Measurements from ENCODE around the gene OR52E2.
"Not testable (repeated sequence)": the region's sequence is repeated elsewhere in the genome, so short reads cannot be mapped to it uniquely, and the experiment has no call there.

Gene OR52E2

GRCh38 chr11:5059391-5059790 lies at the start of gene OR52E2:
Gene OR52E2 (minus strand): TSS chr11:5059627. CDS start chr11:5059627, 0 bp downstream.
- DNase-seq = no peak

GRCh38 chr11:5107285-5107684 lies 47.9 kb upstream of the OR52E2 start:
- DNase-seq = no peak

GRCh38 chr11:5103066-5103465 lies 43.6 kb upstream of the OR52E2 start:
- no peak for DNase-seq

GRCh38 chr11:5102246-5102645 lies 42.8 kb upstream of the OR52E2 start:
- DNase-seq = no peak

- DNase-seq = no peak
Measured at GRCh38 chr11:5096011-5096410, 36.6 kb upstream of the OR52E2 start.

GRCh38 chr11:5092821-5093585 lies 33.6 kb upstream of the OR52E2 start:
- DNase-seq = no peak

- no peak for DNase-seq
Measured at GRCh38 chr11:5090668-5091067, 31.2 kb upstream of the OR52E2 start.

- DNase-seq = no peak
Measured at GRCh38 chr11:5088556-5088955, 29.1 kb upstream of the OR52E2 start.

GRCh38 chr11:5083602-5084001 lies 24.2 kb upstream of the OR52E2 start:
- no peak for DNase-seq

GRCh38 chr11:5081405-5081804 lies 22.0 kb upstream of the OR52E2 start:
- no peak for DNase-seq

- no peak for DNase-seq
Measured at GRCh38 chr11:5071799-5072198, 12.4 kb upstream of the OR52E2 start.

GRCh38 chr11:5069272-5069671 lies 9.8 kb upstream of the OR52E2 start, which contains the start of gene OR52E1:
Gene OR52E1 (plus strand): TSS chr11:5069572.
- DNase-seq = no peak

- DNase-seq = no peak
Measured at GRCh38 chr11:5065027-5065426, 5.6 kb upstream of the OR52E2 start.

GRCh38 chr11:5058679-5059078 lies 748 bp downstream of the OR52E2 start:
- DNase-seq = not testable (repeated sequence)

GRCh38 chr11:5046754-5047330 lies 12.6 kb downstream of the OR52E2 start:
- DNase-seq = no peak

- no peak for DNase-seq
Measured at GRCh38 chr11:5046226-5046625, 13.2 kb downstream of the OR52E2 start, which contains the start of gene OR52J3. Gene OR52J3 (plus strand): TSS chr11:5046526. CDS start chr11:5046526, 0 bp downstream.

- DNase-seq = no peak
Measured at GRCh38 chr11:5043380-5043779, 16.0 kb downstream of the OR52E2 start.

- no peak for DNase-seq
Measured at GRCh38 chr11:5042091-5042490, 17.3 kb downstream of the OR52E2 start.

- no peak for DNase-seq
Measured at GRCh38 chr11:5040876-5041275, 18.6 kb downstream of the OR52E2 start.

- no peak for DNase-seq
Measured at GRCh38 chr11:5038341-5038740, 21.1 kb downstream of the OR52E2 start.

GRCh38 chr11:5037926-5038325 lies 21.5 kb downstream of the OR52E2 start:
- DNase-seq = no peak

GRCh38 chr11:5036669-5037068 lies 22.8 kb downstream of the OR52E2 start:
- no peak for DNase-seq

GRCh38 chr11:5021996-5022395 lies 37.4 kb downstream of the OR52E2 start:
- DNase-seq = no peak

GRCh38 chr11:5013012-5013411 lies 46.4 kb downstream of the OR52E2 start:
- DNase-seq = no peak

GRCh38 chr11:5011254-5011653 lies 48.2 kb downstream of the OR52E2 start:
- no peak for DNase-seq
